NCI-H2107 treated with DMSO at 0.1 percent for 48 hours (cell line): Measurements from ENCODE around the gene EFHB.
"Not testable (repeated sequence)": the region's sequence is repeated elsewhere in the genome, so short reads cannot be mapped to it uniquely, and the experiment has no call there.

Experiments used
- DNase-seq: peaks from one replicate; lab custom pipeline; 2025; ENCODE audit not compliant: unreplicated experiment; lab: John Stamatoyannopoulos, UW

Gene EFHB

DNA sequence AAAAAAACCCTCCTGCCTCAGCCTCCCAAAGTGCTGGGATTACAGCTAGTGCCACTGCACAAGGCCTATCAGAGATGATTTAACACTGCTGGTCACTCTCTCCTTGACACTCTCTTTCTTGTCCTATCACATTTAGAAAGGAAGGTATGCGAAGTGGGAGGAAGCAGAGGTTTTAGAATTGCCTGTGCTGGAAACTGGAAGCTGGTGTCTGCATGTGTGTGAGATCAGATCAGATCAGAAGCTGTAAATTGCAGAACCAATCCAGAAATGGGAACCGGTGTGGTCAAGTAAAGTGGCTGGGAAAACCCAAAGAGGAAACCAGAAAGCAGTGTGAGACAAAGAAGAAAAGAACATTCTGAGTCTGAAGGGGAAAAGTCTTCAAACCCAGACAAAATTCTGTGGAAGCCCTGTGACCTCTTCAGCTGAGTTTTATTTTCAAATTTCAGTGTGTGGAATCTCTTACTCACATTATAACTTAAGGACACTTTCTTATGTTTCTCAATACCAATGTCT lies 2.8 kb downstream of the EFHB start:
- DNase-seq = no peak

DNA sequence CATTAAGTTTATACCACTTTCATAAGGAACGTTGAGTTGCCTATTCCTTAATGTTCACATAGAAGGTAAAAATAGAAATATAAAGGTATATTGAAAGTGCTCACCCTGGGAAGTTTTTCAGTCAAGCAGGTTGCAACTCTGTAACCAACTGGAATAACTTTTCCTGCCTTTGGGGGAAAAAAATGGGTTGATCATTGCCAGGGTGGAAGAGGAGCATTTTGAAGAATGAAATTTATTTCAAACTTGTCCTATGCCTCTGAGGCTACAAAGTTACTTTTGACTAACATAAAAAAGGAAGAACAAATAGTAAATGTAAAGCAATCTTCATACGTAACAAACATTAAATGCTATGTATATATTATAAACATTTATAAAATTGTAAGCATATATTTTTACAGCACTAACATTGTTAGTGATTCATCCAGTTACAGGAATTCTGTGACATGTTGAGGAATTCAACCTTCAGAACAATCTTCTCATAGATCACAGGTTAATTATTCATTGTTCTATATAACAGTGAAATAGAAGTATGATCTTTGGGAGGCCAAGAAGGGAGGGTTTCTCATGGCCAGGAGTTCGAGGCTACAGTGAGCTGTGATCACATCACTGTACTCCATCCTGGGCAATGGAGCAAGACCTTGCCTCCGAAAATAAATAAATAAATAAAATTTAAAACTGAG lies 13.5 kb downstream of the EFHB start:
- DNase-seq = no peak

DNA sequence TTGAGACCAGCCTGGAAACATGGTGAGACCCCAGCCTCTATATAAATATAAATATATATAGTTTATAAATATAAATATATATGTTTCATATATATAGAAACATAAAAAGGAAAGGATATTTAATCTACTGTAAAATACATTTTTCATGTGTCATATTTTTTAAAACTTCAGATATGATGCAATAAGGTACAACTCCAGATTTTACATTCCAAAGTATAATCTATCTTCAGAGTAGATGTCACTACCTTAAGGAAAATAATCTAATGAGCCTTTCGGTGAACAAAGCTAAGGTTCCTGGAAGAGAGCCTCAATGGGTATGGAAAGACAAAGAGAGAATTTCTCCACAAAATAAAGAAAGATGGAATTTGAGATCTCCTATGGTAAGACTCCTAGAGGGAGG lies 16.9 kb downstream of the EFHB start:
- DNase-seq = no peak

DNA sequence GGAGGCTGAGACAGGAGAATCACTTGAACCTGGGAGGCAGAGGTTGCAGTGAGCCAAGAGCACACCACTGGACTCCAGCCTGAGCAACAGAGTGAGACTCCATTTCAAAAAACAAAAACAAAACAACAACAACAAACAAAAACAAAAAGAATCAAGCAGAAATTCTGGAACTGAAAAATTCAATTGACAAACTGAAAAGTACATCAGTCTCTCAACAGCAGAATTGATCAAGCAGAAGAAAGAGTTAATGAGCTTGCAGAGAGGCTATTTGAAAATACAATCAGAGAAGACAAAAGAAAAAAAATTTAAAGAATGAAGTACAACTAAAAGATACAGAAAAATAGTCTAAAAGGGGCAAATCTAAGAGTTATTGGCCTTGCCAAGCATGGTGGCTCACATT lies 22.6 kb downstream of the EFHB start:
- no peak for DNase-seq

DNA sequence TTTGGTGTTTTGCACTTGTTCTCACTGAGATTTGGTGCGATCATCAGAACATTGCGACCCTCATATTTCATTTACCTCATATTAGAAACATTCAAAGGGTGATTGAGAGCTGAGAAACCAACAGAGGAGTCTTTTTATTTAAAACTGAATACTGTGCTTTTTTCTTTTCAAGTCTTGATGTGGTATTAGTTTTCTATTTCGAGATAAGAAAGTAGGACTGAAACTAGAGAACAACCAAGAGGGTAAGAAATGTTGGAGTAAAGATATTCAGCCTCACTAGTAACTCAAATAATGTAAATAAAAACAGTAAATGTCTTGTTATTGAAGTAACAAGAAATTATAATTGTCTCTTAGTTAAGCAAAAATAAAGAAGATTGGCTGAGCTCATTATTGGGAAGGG lies 26.5 kb downstream of the EFHB start:
- no peak for DNase-seq

DNA sequence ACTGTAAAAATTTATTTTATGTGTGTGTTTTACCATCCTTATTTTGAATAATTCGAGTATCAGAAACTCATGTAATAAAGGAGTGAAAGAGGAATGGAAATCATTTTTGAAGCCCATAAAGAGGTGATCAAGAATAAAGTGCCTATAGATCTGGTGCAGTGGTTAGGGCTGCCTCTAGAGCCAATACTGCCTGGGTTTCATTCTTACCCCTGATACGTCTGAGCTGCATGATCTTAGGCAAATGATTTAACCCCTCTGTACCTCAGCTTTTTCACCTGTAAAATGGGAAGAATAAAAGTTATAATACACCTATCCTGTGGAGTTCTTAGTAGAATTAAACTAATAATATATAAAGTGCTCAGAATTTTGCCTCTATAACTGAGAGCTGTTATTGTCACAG lies 30.4 kb downstream of the EFHB start:
- DNase-seq = no peak

DNA sequence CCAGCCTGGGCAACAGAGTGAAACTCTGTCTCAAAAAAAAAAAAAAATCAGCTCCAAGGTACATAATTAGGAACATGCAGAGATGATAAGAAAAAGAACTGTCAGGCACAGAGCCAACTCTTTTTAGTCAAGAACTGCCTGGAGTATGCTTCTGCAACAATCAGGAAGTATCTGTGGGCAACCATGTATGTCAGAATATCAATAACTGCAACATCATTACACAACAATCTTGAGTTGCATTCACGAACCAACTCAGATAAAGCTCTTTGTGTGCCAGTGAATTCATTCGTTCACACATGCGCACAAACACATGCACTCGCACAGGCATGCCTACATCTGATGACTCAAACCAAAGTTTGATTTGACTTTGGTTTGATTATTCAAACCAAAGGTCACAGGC lies 32.1 kb downstream of the EFHB start:
- no peak for DNase-seq

DNA sequence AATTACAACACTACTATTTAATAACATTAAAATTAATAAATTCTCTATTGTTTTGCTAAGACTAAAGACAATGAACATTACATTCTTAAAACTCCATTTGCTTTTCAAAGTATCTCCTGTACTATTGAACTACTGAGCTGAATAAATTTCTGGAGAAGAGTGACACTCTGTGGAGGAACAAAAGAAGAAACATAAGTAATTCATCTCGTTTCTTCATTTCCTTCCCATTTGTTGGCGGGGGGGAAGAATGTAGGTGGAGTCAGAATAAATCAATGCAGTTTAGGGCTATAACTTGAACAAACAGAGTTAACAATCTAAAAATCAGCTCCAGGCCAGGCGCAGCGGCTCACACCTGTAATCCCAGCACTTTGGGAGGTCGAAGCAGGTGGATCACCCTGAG lies 32.7 kb downstream of the EFHB start:
- no peak for DNase-seq

DNA sequence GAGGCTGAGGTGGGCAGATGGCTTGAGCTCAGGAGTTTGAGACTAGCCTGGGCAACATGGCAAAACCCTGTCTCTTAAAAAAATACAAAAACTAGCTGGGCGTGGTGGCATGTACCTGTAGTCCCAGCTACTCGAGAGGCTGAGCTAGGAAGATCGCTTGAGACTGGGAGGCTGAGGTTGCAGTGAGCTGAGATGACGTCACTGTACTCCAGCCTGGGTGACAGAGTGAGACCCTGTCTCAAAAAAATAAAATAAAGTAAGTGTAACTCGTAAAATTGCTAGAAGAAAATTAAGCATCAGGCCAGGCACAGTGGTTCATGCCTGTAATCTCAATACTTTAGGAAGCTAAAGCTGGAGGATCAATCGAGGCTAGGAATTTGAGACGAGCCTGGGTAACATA lies 34.2 kb downstream of the EFHB start:
- not testable (repeated sequence) for DNase-seq

DNA sequence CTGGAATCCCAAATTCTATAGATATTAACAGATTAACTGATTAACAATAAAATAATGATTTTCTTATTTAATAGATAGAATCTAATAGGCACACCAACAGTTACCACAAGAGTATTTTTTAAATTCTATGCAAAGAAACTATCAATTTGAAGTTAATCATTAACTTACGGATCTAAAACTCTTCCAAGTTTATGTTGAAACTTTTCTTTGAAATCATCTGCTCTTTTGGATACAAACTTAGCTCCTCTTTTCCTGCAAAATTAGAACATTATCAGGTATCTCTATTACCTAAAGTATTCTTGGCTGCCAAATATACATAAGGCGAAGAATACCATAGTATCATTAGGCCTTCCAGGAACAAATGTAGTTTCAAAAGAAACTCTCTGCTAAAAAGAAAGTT lies 34.8 kb downstream of the EFHB start:
- DNase-seq = no peak

DNA sequence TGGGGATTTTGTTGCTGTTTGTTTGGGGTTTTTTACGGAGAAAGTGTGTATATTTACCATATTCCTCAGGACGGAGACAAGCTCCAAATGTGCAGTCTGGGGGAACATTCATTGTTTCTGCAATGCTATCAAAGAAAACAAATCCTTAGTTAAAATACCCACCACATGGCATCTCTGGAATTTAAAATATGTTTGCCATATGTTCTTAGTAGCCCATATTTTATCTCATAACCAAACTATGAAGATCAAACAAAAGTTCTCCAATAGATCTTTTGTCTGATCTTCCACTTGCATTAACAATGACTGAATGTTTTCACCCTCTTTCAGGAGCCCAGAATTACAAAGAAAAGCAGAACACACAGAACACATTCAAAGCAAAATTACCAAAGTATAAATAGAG lies 35.3 kb downstream of the EFHB start:
- DNase-seq = no peak

DNA sequence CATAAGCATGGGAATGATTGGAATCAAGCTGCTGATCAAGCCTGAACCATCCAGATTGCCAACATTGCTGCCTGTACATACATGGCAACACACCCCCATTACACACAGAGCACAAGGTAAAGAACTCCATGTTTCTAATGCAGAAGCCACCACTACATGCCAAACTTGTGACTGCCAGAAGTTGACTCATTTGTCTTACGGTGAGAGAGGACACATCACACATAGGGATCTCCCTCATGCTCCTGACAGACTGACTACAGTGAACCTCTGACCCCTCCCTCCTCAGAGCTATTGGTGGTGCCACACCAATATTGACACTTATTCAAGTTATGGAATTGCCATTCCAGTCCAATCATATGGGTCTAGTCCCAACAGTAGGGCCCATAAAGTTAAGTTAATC lies 42.3 kb downstream of the EFHB start:
- DNase-seq = no peak

DNA sequence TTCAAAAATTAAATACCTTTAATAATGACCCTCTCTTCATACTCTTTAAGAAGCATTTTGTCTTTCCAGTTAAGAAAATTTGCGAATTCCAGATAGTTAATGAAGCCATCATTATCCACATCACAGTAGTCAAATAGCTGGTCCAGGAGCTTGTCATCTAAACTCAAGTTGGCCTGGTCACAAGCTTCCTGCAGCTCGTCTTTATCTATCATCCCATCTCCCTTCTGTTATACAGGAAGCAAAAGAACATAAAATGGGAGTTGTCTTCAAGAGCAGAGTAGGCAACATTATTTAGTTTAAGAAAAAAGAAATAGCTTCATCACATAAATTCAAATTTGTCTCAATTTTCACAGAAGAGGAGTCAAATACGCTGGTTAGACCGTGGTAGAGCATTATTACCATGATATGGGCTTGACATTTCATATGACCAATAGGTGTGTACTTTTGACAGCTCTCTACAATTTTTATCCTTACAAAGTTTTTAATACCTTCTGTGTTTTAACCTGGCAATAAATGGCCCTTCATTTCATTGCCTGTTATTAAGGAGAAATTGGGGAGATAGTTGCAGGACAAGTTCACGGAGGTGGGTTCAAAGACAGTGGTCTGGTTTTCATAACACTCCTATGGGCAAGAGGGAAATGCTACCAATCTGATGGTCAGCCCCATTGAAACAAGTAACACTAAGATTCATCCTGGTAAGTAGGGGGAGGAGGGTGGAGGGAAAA lies 45.4 kb downstream of the EFHB start:
- DNase-seq = no peak

DNA sequence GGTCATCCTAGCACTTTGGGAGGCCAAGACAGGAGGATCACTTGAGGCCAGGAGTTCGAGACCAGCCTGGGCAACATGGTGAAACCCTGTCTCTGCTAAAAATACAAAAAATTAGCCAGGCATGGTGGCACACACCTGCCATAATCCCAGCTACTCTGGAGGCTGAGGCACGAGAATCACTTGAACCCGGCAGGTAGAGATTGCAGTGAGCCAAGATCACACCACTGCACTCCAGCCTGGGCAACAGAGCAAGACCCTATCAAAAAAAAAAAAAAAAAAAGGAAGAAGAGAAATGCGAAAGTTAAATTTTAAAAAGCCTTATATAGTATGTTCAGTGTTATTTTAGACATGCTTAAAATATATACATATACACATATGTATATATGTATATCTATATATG lies 46.9 kb downstream of the EFHB start:
- DNase-seq = not testable (repeated sequence)

DNA sequence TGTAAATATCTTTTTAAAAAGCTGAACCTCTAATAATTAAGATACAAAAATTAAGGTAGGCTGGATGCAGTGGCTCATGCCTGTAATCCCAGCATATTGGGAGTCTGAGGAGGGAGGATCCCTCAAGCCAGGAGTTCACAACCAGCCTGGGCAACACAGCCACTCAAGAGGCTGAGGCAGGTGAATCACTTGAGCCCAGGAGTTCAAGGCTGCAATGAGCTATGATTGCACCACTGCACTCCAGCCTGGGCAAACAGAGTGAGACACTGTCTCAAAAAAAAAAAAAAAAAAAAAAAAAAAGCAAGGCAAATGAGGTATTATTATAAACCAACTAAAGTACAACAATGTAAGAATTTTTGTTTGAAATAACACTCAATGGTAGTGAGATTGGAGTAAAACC lies 47.6 kb downstream of the EFHB start:
- DNase-seq = no peak

DNA sequence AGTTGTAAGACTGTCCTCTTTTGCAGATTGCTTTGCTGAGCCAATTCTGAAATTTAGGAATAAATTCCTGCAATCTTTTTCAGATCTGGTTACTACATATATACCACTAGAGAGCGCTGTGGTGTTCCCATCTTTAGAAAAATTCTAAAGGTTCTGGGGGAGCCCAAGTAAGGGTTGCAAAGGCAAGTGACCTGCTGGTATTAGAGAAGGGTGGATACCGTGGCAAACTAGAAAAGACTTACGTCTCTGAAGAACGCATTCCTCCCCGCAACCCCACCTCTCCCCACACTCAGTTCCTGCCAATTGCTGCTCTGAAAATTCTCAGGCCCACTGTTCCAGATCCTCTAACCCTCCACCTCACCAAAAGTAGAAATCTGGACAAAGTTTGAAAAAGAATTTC lies 48.5 kb downstream of the EFHB start:
- no peak for DNase-seq

DNA sequence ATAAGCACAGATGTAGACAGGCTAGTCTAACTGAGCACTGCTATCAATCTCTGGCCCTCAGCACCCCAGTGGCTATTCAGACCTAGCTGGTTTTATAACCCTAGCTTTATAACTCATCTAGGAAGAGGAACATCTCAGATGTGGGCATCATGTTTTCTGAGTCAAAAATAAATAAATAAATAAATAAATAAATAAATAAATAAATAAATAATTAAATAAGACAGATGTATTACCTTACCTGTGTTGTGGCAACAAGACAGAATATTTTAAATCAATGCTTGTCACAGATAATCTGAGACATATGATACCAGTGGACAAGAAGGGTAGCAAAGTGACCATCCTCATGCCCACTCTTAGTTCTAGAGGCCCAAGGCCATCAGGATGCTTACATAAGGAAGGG lies 52.2 kb downstream of the EFHB start:
- no peak for DNase-seq

DNA sequence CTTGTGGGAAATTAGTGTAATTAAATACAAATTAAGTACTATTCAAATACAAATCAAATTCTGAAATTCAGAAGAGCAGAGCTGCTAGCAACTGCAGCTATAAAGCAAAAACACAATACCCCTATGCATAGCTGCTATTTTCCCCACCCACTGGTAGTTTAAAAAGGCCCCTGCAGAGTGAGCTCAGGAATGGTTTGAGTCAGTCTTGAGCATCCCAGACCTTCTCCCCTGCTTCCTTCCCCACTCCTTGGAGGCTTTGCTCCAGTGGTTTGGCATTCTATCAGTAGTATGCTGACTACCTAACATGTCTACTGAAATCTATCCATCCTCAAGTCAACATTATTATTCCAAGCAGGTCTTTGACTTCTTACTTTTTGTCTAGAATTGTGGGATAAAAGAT lies 53.0 kb downstream of the EFHB start:
- no peak for DNase-seq

DNA sequence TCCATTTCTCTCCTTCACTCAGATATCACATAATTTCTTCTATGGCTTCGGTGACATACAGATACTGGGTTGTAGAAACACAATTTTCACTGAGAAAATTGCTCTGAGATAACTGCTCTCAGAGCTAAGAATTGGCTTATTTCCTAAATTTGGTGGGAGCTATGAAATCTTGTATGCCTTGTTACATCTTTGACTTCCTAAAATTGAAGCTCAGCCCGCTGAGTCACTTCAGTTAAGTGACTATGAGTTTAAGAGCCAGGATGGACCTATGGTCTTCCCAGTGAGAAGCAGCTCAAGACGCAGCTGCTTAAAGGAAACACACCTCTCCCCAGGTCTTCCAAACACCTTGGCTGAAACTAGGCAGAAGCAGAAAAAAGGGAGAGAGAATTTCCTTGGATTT lies 56.4 kb downstream of the EFHB start:
- no peak for DNase-seq

DNA sequence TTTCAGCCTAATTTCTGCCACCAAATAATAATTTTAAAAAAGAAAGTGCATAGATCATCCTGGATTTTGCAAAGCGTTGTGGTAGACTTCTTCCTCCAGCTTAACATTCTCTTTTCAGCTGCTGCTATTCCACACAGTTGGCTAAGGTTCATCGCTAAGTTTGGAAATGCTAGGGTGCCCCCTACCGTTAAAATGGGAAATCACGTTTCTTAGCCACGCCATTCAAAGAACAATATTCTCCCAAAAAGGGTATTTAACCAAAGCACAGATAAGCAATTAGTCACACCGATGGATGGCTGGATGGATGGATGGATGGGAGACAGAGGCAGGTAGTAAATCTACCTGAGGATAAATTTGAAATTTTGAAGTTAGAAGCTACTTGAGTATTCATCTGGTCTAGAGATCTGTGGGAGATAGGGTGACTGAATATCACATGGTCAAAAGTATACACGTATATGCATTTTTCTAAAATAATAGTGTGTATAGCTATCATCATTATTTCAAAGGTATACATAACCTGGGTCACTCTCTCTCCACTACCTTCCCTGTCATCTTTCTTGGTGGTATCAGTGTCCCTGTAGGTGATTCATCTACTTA lies 67.2 kb downstream of the EFHB start:
- DNase-seq = peak; percentile 9

DNA sequence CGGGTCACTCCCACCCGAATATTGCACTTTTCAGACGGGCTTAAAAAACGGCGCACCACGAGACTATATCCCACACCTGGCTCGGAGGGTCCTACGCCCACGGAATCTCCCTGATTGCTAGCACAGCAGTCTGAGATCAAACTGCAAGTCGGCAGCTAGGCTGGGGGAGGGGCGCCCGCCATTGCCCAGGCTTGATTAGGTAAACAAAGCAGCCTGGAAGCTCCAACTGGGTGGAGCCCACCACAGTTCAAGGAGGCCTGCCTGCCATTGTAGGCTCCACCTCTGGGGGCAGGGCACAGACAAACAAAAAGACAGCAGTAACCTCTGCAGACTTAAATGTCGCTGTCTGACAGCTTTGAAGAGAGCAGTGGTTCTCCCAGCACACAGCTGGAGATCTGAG lies 78.7 kb downstream of the EFHB start:
- not testable (repeated sequence) for DNase-seq

DNA sequence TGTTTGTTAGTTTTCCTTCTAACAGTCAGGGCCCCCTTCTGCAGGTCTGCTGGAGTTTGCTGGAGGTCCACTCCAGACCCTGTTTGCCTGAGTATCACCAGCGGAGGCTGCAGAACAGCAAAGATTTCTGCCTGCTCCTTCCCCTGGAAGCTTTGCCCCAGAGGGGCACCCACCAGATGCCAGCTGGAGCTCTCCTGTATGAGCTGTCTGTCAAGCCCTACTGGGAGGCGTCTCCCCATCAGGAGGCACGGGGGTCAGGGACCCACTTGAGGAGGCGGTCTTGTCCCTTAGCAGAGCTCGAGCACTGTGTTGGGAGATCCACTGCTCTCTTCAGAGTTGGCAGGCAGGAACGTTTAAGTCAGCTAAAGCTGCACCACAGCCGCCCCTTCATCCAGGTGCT lies 87.4 kb downstream of the EFHB start:
- DNase-seq = not testable (repeated sequence)
